22Rv1 (cell line): Measurements from ENCODE around the gene S1PR2.

Experiments
- ZFX ChIP-seq: fragments of 450-650 bp; IDR thresholded peaks from 2 replicates; pipeline ENCODE4 v1.6.1; 2017; ENCODE audit warnings: antibody characterized with exemption, borderline replicate concordance
- TF ChIP-seq, protein P1 (sequence below): fragments of 450-650 bp; IDR thresholded peaks from 2 replicates; pipeline ENCODE4 v1.5.1; 2017; ENCODE audit warnings: mild to moderate bottlenecking

DNA sequence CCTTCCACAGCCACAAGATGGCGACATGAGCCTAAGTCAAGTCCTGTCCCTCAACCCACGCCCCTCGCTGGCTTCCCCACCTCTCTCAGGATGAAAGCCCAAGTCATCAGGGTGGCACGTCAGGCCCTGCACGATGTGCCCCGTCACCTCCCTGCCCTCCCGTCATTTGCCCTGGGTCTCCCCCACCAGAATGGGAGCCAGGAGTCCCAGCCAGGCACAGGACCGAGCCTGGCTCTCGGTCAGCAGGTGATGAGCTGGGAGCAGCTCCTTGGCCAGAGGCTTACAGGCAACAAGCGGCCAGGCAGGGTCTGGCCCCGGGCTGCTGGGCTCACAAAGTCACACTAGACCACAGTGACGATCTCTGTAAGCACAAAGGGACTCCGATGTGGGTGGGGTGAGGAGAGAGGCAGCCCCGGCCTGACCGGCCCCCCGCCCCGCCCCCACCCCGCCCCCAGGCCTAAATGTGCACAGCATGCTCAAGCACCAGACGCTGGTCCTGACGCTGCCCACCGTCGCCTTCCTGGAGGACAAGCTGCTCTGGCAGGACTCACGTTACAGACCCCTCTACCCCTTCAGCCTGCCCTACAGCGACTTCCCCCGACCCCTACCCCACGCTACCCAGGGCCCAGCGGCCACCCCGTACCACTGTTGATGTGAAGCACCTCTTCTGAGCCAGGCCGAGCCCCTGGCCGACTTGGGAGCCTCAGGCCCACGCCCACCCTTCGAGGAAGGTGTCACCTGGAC is 28.2 kb upstream of the S1PR2 start:
- TF ChIP-seq, protein P1, sequence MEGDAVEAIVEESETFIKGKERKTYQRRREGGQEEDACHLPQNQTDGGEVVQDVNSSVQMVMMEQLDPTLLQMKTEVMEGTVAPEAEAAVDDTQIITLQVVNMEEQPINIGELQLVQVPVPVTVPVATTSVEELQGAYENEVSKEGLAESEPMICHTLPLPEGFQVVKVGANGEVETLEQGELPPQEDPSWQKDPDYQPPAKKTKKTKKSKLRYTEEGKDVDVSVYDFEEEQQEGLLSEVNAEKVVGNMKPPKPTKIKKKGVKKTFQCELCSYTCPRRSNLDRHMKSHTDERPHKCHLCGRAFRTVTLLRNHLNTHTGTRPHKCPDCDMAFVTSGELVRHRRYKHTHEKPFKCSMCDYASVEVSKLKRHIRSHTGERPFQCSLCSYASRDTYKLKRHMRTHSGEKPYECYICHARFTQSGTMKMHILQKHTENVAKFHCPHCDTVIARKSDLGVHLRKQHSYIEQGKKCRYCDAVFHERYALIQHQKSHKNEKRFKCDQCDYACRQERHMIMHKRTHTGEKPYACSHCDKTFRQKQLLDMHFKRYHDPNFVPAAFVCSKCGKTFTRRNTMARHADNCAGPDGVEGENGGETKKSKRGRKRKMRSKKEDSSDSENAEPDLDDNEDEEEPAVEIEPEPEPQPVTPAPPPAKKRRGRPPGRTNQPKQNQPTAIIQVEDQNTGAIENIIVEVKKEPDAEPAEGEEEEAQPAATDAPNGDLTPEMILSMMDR = peak; percentile 85
- no peak for TF ChIP-seq ZFX
